ENCODE data around the gene MYH3. TPM values are rescaled to one million over a fixed set of nuclear protein-coding genes. Genes with fewer than 3 reads are reported as not detected.

MYH3 gene
- total and polyA plus RNA-seq, 4 donors: 0.43 to 2.0 (median 0.99) TPM

DNA sequence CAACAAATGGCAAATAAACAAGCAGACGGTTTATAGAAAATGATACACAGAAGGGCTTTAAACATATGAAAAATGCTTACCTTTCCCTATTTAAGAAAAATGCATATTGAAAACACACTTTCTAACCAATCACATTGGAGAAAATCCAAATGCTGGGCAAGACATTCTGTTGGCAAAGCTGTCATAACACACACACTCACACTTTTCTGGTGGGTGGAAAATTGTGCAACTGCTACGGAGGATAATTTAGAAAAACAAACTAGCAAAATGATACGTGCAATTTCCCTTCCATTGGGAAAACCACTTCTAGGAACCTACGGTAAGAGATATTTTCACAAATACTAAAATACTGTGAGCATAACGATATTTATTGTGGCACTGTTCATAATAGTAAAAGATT is 9.8 kb upstream of the MYH3 start:
- no peaks in the 10 kb centered on the region for H3K9me3 ChIP-seq (ENCODE audit: control insufficient read depth in 4 of 4, low read length in 3 of 4)
- H3K27ac ChIP-seq (ENCODE audit: low read depth in 1 of 2, low read length in 2 of 2): no peak overlapping the region
- no peak overlapping the region for H3K9ac ChIP-seq (ENCODE audit: low read depth in 1 of 2, low read length in 2 of 2)
- H3K4me1 ChIP-seq (ENCODE audit: control insufficient read depth in 4 of 4, insufficient read depth in 4 of 4, low read length in 3 of 4): no peaks in the 10 kb centered on the region
- no peaks in the 10 kb centered on the region for H3K27me3 ChIP-seq (ENCODE audit: control insufficient read depth in 4 of 4, insufficient read depth in 4 of 4, low read length in 3 of 4)
- DNase-seq (ENCODE audit: low spot score): no peak
- H3K4me3 ChIP-seq (ENCODE audit: low read depth in 1 of 3, low read length in 3 of 3): no peak overlapping the region
- TF ChIP-seq ZBTB33 (IDR thresholded peaks at IDR 0.05): no peak
- no peak for TF ChIP-seq REST (IDR thresholded peaks at IDR 0.05)
- no peak for TF ChIP-seq RAD21 (IDR thresholded peaks at IDR 0.05)
- WGBS: 77% methylated on average over 5 of the region's 5 CpGs
- H3K36me3 ChIP-seq (ENCODE audit: control insufficient read depth in 4 of 4, insufficient read depth in 3 of 4, low read depth in 1 of 4, low read length in 3 of 4): no peaks in the 10 kb centered on the region

DNA sequence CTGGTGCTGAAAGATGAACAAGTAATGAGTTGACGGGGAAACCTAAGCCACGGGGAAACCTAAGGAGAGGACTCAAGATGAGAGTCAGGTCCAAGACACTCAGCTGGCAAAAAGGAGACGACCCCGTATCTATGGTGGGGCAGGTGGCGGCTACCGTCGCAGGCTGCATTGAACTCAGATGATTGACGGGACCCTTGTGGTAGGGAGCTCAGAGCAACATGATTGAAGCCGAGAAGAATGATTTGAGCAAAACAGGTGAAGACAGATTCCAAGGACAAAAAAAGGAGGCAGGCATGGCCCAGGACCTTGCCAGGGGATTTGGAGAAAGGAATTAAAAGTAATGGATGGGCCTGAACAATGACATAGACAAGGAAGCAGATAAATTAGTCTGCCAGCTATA is 7.5 kb upstream of the MYH3 start:
- Histone ChIP-seq H3K4me1 (ENCODE audit: control insufficient read depth in 4 of 4, insufficient read depth in 4 of 4, low read length in 3 of 4) (no peaks in the 10 kb centered on the region), H3K27me3 (ENCODE audit: control insufficient read depth in 4 of 4, insufficient read depth in 4 of 4, low read length in 3 of 4) (no peaks in the 10 kb centered on the region), H3K27ac (ENCODE audit: low read depth in 1 of 2, low read length in 2 of 2) (no peak overlapping the region), H3K9ac (ENCODE audit: low read depth in 1 of 2, low read length in 2 of 2) (no peak overlapping the region), H3K9me3 (ENCODE audit: control insufficient read depth in 4 of 4, low read length in 3 of 4) (no peaks in the 10 kb centered on the region), H3K36me3 (ENCODE audit: control insufficient read depth in 4 of 4, insufficient read depth in 3 of 4, low read depth in 1 of 4, low read length in 3 of 4) (no peaks in the 10 kb centered on the region), H3K4me3 (ENCODE audit: low read depth in 1 of 3, low read length in 3 of 3) (no peak overlapping the region)
- TF ChIP-seq JUND (IDR thresholded peaks at IDR 0.05) (no peak), EGR1 (IDR thresholded peaks at IDR 0.05; ENCODE audit: low read depth in 2 of 2) (no peak), GABPA (IDR thresholded peaks at IDR 0.05 in 1 of 2, conservative IDR thresholded peaks at IDR 0.05 in 1 of 2) (no peak), NR2F2 (IDR thresholded peaks at IDR 0.05) (no peak), MAX (IDR thresholded peaks at IDR 0.05) (no peak), HNF4A (conservative IDR thresholded peaks at IDR 0.05) (no peak), RAD21 (IDR thresholded peaks at IDR 0.05) (no peak), FOXA2 (IDR thresholded peaks at IDR 0.05) (no peak), SP1 (IDR thresholded peaks at IDR 0.05) (no peak), ZBTB33 (IDR thresholded peaks at IDR 0.05) (no peak), TAF1 (conservative IDR thresholded peaks at IDR 0.05) (no peak), RXRA (IDR thresholded peaks at IDR 0.05) (no peak), FOXA1 (IDR thresholded peaks at IDR 0.05) (no peak), YY1 (IDR thresholded peaks at IDR 0.05) (no peak), REST (IDR thresholded peaks at IDR 0.05) (no peak), HNF4G (IDR thresholded peaks at IDR 0.05) (no peak)
- TF ChIP-seq, protein P1, sequence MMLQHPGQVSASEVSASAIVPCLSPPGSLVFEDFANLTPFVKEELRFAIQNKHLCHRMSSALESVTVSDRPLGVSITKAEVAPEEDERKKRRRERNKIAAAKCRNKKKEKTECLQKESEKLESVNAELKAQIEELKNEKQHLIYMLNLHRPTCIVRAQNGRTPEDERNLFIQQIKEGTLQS (IDR thresholded peaks at IDR 0.05): no peak
- TF ChIP-seq, protein P2, sequence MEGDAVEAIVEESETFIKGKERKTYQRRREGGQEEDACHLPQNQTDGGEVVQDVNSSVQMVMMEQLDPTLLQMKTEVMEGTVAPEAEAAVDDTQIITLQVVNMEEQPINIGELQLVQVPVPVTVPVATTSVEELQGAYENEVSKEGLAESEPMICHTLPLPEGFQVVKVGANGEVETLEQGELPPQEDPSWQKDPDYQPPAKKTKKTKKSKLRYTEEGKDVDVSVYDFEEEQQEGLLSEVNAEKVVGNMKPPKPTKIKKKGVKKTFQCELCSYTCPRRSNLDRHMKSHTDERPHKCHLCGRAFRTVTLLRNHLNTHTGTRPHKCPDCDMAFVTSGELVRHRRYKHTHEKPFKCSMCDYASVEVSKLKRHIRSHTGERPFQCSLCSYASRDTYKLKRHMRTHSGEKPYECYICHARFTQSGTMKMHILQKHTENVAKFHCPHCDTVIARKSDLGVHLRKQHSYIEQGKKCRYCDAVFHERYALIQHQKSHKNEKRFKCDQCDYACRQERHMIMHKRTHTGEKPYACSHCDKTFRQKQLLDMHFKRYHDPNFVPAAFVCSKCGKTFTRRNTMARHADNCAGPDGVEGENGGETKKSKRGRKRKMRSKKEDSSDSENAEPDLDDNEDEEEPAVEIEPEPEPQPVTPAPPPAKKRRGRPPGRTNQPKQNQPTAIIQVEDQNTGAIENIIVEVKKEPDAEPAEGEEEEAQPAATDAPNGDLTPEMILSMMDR (IDR thresholded peaks at IDR 0.05; ENCODE audit: low read depth, low read length, missing input control): no peak
- DNase-seq (ENCODE audit: low spot score): no peak
- WGBS: 97% methylated on average over 9 of the region's 9 CpGs
